WERI-Rb-1 (cell line): ENCODE data around the gene RB1.

Experiments used
- DNase-seq: peaks from one replicate; pipeline ENCODE4 v3.0.0-alpha.2; 2020
- H3K27ac ChIP-seq: fragments of 250-450 bp; sonication (Bioruptor Pico); 2 replicates; pipeline ENCODE4 v1.5.1; 2020; ENCODE audit warnings: mild to moderate bottlenecking, moderate library complexity
- H3K27me3 ChIP-seq: fragments of 250-450 bp; sonication (Bioruptor Pico); 2 replicates; pipeline ENCODE4 v1.5.1; 2021; ENCODE audit warnings: mild to moderate bottlenecking, low read depth, moderate library complexity; ENCODE audit not compliant: insufficient read depth, severe bottlenecking
- H3K36me3 ChIP-seq: fragments of 250-450 bp; sonication (Bioruptor Pico); 2 replicates; pipeline ENCODE4 v1.5.1; 2020; ENCODE audit warnings: mild to moderate bottlenecking, moderate library complexity
- H3K4me3 ChIP-seq: 2 replicates; pipeline ENCODE4 v1.5.1; 2011; ENCODE audit warnings: low read depth, mild to moderate bottlenecking, control low read depth, low read length
- H3K9me3 ChIP-seq: fragments of 250-450 bp; sonication (Bioruptor Pico); 2 replicates; pipeline ENCODE4 v1.5.1; 2021; ENCODE audit warnings: mild to moderate bottlenecking, moderate library complexity; ENCODE audit not compliant: severe bottlenecking
- CTCF ChIP-seq: IDR thresholded peaks from 2 replicates; pipeline ENCODE4 v1.5.1; 2011; ENCODE audit warnings: low read depth, mild to moderate bottlenecking, control low read depth, inconsistent platforms, low read length

RB1 gene

GRCh38 chr13:48475230-48475629 lies 171.7 kb downstream of the RB1 start:
- no peak for DNase-seq
- TF ChIP-seq CTCF, result no peak
- H3K27me3 ChIP-seq, result no peaks in the 10 kb centered on the region
- H3K9me3 ChIP-seq, result no peaks in the 10 kb centered on the region
- no peak overlapping the region for H3K4me3 ChIP-seq
- no peak overlapping the region for H3K27ac ChIP-seq
- H3K36me3 ChIP-seq, result no peaks in the 10 kb centered on the region

- Histone ChIP-seq H3K4me3 (no peak overlapping the region), H3K27ac (no peak overlapping the region), H3K36me3 (no peaks in the 10 kb centered on the region), H3K9me3 (no peaks in the 10 kb centered on the region), H3K27me3 (no peaks in the 10 kb centered on the region)
- DNase-seq, result no peak
- TF ChIP-seq CTCF, result no peak
Observed at GRCh38 chr13:48476215-48476614, 172.7 kb downstream of the RB1 start.

GRCh38 chr13:48476686-48477085 lies 173.1 kb downstream of the RB1 start:
- TF ChIP-seq CTCF, result no peak
- no peaks in the 10 kb centered on the region for H3K27me3 ChIP-seq
- DNase-seq, result no peak
- H3K9me3 ChIP-seq, result no peaks in the 10 kb centered on the region
- H3K27ac ChIP-seq, result no peak overlapping the region
- no peaks in the 10 kb centered on the region for H3K36me3 ChIP-seq
- H3K4me3 ChIP-seq, result no peak overlapping the region

- no peak for DNase-seq
- Histone ChIP-seq H3K27me3 (no peaks in the 10 kb centered on the region), H3K36me3 (no peaks in the 10 kb centered on the region), H3K4me3 (no peak overlapping the region), H3K9me3 (no peaks in the 10 kb centered on the region), H3K27ac (no peak overlapping the region)
- no peak for TF ChIP-seq CTCF
Observed at GRCh38 chr13:48477191-48477855, 173.8 kb downstream of the RB1 start.

- Histone ChIP-seq H3K9me3 (no peaks in the 10 kb centered on the region), H3K36me3 (no peaks in the 10 kb centered on the region), H3K4me3 (no peak overlapping the region), H3K27me3 (no peaks in the 10 kb centered on the region), H3K27ac (no peak overlapping the region)
- no peak for DNase-seq
- no peak for TF ChIP-seq CTCF
Observed at GRCh38 chr13:48478391-48478790, 174.8 kb downstream of the RB1 start.

DNA sequence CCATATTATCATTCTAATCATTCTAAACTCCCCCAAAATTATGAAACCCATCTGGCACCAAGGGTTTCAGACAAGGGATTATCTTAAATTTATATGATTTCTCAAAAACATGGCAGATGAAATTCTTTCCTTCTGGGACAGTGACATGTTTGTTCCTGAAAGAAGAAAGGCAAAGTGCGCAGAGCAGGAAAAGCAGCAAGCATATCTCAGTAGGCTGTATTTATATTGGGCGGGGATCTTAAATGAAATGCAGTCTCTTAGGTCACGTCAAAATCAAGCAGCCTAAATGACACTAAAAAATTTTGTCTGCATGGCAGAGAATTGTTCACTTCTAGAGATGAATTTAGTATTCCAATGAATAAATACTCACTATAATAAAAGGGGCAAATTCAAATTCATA lies 180.0 kb downstream of the RB1 start:
- Histone ChIP-seq H3K36me3 (no peaks in the 10 kb centered on the region), H3K27ac (no peak overlapping the region), H3K27me3 (no peaks in the 10 kb centered on the region), H3K9me3 (no peaks in the 10 kb centered on the region), H3K4me3 (no peak overlapping the region)
- DNase-seq, result no peak
- TF ChIP-seq CTCF, result no peak
